Activated CD8-positive, alpha-beta memory T cell treated with anti-CD3 and anti-CD28 coated beads for 4 hours (primary cell): Measurements from ENCODE around the gene PAPPA.

Experiments used
- DNase-seq, 2 donors: peaks; one replicate each; pipeline ENCODE4 v3.0.0-alpha.2; 2020; ENCODE audit warnings: low read depth in 2 of 2

The PAPPA gene

GRCh38 chr9:116182876-116183275 lies 29.3 kb downstream of the PAPPA start:
- no peak for DNase-seq

- DNase-seq = no peak
Observed at GRCh38 chr9:116187570-116188170, 34.1 kb downstream of the PAPPA start.

DNA sequence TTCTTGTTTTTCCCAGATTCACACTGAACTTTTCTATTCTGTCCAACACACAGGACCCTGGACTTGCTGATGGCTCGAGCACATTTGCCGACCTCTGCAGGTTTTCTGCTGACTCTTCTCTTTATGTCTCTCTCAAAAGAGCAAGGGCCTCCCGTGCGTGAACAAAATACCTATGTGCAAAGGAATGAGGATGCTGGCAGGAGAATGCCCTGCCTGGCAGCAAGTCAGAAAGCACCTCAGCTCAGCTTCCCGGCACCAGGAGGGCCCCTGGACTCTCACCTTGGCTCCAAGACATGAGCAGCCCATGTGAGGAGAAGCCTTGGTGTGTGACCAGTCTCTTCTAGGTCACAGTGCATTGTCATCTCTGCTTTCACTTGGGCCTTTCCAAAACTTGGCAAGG lies 36.1 kb downstream of the PAPPA start:
- DNase-seq = no peak

GRCh38 chr9:116190637-116191396 lies 37.2 kb downstream of the PAPPA start:
- DNase-seq = no peak

GRCh38 chr9:116191576-116192415 lies 38.2 kb downstream of the PAPPA start:
- DNase-seq = no peak

DNA sequence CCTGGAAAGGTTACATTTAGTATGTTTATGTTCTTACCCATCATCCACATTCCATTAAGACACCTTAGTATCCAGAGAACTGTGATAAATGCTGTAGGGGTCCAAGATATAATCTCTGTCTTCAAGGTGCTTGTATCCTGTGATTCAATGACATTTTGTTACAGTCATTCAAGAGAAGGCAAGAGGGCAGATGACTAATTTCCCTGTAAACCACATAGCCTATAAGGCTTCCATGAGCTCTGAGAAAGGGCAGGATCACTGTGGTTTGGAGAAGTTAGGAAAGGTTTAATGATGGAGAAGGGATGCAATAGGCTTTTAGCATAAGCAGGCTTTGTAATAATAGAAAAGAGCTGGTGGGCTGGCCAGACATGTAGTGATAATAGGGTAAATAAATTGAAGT lies 40.0 kb downstream of the PAPPA start:
- no peak for DNase-seq

DNA sequence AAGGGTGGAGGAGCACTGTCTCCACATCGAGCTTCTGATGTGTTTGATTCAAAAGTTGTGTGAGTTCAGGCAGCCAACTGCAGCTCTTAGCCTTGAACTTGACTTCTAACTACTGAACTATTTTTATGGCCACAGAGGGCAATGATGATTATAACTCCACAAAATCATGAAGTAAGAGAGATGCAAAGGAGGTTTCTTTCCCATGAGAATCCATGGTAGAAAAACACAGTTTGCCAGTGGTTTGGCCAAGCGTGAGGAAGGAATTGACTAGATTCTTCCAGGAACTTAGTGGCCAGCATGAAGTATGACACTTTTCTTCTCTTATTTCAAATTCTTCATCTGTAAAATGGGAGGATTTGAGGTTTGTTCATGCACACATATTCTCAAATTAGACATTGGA lies 43.2 kb downstream of the PAPPA start:
- DNase-seq = no peak

- no peak for DNase-seq
Observed at GRCh38 chr9:116198344-116198743, 44.8 kb downstream of the PAPPA start.

- DNase-seq = no peak
Observed at GRCh38 chr9:116202219-116202912, 48.8 kb downstream of the PAPPA start.

DNA sequence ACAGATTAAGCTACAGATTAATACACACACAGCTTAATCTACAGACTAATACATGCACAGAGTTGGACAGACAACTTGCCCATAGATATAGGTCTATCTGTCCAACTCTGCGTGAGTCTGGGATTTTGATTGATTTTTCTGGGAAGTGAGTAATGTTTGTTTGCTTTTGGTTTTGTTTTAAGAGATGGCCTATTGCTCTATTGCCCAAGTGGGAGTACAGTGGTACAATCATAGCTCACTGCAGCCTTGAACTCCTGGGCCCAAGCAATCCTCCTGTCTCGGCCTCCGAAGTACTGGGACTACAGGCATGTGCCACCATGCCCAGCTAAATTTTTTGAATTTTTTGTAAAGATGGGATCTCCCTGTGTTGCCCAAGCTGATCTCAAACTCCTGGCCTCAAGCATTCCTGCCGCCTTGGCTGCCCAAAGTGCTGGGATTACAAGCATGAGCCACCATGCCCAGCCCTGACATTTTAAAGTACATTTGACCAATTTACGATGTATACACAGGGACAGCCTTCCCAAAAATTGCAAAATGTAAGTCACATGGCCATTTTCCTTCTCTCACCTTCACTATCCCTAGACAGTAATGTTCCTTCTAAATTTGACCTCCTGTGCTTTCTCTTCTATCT lies 50.8 kb downstream of the PAPPA start:
- no peak for DNase-seq

GRCh38 chr9:116207371-116208111 lies 54.0 kb downstream of the PAPPA start:
- no peak for DNase-seq

- DNase-seq = no peak
Observed at GRCh38 chr9:116208417-116209232, 55.0 kb downstream of the PAPPA start.

GRCh38 chr9:116209414-116210116 lies 56.0 kb downstream of the PAPPA start:
- DNase-seq = no peak

DNA sequence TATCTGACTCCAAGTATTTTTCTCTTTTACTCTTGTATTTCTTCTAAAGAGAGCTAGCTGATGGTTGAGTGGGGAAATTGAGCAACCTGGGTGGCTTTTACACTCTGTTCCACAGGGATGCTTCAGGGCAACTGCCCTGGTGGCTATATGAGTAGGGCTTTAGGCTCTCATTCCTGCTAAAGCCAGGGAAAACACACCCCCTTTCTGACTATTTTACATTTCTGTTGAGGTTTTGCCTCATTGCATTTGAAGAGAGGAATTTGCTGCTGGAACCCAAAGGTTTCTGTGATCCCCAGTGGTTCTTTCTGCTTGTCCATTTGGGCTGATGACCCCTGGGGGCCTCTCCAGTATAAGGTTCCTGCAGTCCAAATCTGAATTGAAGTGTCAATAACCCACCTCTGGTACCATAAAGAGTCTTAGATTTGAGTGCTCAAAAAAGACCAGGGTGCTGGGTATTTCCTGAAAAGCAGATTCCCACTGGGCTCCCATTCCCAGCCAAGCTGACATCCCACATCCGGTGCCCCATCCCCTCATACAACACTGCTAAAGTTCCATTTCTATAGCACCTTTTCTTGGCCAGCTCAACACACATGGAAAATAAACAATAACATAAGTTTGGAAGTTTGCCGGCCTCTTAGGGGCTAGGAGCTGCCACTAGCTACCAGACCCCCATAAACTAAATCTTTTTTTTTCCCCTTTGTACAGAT lies 59.5 kb downstream of the PAPPA start:
- no peak for DNase-seq

DNA sequence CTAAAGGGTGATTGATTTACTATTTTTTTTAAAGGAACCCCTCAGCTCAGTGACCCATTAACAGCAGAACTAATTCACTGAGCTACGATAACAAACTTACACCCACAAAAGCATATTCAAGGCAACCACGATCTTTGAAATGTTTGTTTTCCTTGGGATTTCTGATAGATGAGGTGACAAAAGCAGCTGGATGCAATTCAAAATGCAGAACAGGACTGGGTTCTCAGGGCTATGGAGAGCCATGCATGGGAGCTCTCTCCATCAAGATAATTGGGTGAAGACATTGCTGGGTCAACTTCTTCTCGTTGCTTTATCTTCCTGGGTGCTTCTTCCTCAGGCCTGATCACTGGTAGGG lies 60.1 kb downstream of the PAPPA start:
- no peak for DNase-seq

GRCh38 chr9:116218399-116218798 lies 64.8 kb downstream of the PAPPA start:
- DNase-seq = no peak

GRCh38 chr9:116219686-116220085 lies 66.1 kb downstream of the PAPPA start:
- no peak for DNase-seq

GRCh38 chr9:116223926-116224325 lies 70.3 kb downstream of the PAPPA start:
- no peak for DNase-seq
